ENCODE data around the gene CYBB.
A peak's percentile ranks its signal among the peaks of the same experiment; 100 is the strongest.

Gene CYBB

DNA sequence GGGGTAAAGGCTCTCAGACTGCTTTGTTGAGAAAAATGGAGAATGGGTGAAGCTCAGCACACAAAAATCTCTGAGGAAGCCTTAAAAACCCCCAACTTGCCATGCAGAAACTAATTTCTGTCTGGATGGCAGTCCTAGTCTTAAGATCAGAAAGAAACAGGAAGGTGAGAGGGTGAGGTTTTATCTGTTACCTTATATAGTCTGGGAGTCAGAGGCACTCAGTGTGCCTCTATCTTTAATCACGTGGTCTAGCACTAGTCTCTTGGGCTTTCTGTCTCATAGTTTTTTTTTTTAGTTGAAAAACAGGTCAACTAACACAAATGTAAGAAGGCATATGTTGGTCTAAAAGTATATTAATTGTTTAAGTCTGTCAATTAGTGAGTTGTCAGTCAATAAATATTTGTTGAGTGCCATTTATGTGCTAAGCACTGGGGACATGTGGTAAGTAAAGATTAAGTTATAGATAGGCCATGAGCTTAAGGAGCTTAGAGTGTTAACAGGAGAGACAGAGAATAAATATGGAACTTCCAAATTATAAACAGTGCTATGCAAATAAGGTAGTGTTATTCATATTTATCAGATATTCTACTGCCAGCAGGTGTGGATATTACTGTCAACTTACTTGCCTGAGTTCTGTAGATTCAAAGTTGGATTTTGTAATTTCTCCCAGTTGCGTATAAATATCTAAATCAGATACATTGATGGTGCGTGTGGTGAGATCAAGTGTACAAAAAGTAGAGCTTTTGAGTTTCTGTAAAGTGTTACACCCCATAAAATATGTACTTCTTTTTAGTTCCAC is 7.0 kb downstream of the CYBB start:
- DNase-seq (ENCODE audit: low spot score): no peak

DNA sequence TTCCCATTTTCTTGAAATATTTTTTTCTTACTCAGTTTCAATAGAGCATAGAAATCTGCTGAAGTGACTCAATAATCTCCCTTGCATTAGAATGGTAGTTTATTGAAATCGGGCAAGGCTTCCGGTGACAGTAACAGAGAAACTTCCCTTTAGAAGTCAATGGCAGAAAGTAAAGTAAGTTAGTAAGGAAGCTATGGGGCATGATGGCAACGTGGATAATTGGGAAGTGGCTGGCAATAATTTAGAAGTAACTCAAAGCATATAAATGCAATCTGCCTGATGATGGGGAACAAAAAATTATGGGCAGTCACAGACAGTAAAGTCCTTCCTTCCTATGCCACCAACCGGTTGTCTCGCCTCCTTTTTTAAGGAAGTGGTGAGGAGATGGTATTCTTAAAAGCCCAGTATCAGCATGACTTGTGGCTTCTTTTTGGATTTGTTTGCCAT is 7.6 kb downstream of the CYBB start:
- no peak for DNase-seq (ENCODE audit: low spot score)

- no peak for DNase-seq (ENCODE audit: low spot score)
Observed at GRCh38 chrX:37796310-37796709, 16.5 kb downstream of the CYBB start.

DNA sequence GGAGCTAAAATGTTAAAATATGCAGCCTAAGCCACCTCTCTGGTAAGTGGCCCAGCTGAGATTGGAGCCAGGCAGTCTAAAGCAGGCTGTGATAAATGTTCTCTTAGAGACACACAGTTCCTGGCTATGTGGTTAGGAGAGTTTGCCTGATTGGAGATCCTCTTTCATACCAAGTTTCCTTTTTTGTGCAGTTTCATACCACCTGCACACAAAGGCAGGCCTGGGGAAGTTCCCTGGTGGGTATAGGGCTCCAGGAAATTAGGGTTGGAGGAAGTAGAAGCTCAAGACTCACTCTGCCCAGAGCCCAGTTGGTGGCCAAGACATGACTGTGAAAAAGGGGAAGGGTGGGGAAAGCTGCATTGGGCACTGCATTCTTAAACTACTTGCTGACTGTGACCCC is 16.9 kb downstream of the CYBB start:
- DNase-seq (ENCODE audit: low spot score): no peak

GRCh38 chrX:37799936-37800335 is 20.1 kb downstream of the CYBB start:
- DNase-seq (ENCODE audit: low spot score): no peak

- DNase-seq (ENCODE audit: low spot score): no peak
Observed at GRCh38 chrX:37800717-37801116, 20.9 kb downstream of the CYBB start.

DNA sequence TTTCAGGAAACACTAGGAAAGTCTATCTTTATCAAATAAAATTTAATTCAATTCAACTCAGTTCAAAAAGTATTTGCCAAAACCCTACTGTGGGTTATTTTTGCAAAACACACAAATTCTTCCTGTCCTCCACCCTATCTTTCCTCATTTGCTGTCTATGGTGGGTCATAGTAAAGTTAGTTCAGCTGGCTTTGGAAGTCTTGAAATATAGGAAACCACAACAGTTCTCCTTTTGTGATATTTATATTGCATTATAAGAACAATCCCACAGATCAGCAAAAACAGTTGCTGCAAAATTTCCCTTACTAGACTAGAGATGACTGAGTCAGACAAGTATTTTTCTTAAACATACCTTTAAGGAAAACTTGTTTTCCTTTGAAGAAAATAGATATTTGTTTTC is 22.2 kb downstream of the CYBB start:
- DNase-seq (ENCODE audit: low spot score): no peak

DNA sequence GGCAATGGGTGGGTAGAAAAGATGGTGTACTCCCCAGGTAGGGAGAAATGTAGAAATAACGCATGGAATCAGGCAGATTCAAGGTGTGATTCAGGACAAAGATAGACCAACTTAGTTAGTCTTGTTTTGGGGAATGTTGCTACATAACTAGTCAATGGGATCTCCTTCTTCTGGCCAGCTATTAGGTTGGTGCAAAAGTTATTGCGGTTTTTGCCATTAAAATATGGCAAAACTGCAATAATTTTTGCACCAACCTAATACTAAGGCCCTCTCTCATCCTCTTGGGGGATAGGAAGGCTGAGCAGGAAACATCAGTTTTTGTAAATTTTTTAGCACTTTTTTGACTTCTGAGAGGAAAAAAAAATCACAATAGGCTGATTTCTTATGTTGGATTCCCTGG is 23.2 kb downstream of the CYBB start:
- no peak for DNase-seq (ENCODE audit: low spot score)

- no peak for DNase-seq (ENCODE audit: low spot score)
Observed at GRCh38 chrX:37809970-37810369, 30.1 kb downstream of the CYBB start.

GRCh38 chrX:37812110-37812509 is 32.3 kb downstream of the CYBB start:
- DNase-seq (ENCODE audit: low spot score): no peak

DNA sequence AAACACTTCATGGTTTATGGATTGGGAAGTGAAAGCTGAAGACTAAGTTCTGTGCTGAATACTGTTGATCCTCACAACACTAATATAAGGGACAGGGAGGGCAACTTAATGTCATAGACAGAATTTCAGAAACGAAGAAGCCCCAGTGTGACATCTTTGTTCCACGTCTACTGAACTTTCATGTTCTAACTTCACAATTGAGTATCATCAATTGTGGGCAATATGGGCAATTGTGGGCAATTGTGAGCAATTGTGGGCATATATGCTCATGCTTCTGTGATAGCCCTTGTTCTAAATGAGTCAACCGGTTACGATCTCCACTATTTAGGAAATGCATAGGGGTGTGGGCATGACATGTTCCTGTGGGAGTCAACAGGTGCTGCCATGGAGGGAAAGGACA is 33.7 kb downstream of the CYBB start:
- DNase-seq (ENCODE audit: low spot score): no peak

- no peak for DNase-seq (ENCODE audit: low spot score)
Observed at GRCh38 chrX:37815366-37815765, 35.5 kb downstream of the CYBB start.

DNA sequence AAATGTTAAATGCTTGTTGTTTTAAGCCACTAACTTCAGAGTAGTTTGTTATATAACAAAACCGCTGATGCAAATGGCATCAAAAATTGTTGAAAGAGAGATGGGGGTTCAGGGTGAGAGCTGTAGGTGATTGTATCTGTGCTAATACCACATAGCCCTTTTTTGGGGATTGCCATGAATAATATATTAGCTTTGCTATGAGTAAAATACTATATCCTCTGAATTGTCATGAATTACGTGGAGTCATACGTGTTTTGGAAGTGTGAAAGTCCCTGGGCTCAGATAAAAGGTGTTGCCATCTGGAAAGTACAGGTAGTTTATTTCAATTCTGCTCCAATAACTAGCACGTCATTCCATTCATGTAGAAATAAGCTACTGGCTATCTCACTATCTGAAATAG is 36.9 kb downstream of the CYBB start:
- DNase-seq (ENCODE audit: low spot score): no peak

DNA sequence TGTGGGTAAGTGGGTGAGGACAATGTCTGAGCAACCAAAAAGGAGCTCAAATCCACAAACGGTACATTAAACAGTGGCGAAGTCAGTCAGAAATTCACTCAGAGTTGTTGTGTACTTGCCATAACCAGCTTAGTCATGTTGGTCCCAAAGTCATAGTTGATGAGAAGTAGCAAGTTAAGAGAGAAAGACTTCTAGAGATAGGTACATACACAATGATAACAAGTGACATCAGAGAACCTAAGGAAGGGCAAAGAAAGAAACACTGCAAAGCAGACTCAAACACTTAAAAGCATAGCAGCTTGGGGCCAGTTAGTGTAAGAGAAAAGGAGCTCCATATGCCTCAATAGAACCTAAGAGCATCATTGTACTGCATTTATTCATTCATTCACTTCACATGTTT is 37.3 kb downstream of the CYBB start:
- no peak for DNase-seq (ENCODE audit: low spot score)

GRCh38 chrX:37817579-37817978 is 37.7 kb downstream of the CYBB start:
- DNase-seq (ENCODE audit: low spot score): no peak

DNA sequence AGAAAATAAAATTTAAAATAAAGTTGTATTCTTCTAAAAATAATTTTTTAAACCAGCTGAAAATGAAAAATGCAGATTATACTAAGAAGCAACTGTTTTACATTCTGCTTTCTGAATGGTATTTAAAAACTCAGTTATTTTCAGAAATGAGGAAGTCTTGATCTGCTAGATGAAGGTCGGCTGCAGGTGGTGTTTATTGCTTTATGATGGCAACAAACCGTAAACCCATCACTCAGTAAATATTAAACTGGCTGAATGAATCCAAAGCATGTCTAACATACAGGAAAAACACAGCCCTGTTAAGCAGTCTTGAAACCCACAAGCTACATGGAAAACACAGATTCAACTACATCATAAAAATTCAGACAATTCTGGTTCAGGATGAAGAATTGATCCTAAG is 38.2 kb downstream of the CYBB start:
- no peak for DNase-seq (ENCODE audit: low spot score)

GRCh38 chrX:37820646-37821045 is 40.8 kb downstream of the CYBB start:
- DNase-seq (ENCODE audit: low spot score): no peak

GRCh38 chrX:37824491-37825214 is 44.8 kb downstream of the CYBB start:
- DNase-seq (ENCODE audit: low spot score): no peak

DNA sequence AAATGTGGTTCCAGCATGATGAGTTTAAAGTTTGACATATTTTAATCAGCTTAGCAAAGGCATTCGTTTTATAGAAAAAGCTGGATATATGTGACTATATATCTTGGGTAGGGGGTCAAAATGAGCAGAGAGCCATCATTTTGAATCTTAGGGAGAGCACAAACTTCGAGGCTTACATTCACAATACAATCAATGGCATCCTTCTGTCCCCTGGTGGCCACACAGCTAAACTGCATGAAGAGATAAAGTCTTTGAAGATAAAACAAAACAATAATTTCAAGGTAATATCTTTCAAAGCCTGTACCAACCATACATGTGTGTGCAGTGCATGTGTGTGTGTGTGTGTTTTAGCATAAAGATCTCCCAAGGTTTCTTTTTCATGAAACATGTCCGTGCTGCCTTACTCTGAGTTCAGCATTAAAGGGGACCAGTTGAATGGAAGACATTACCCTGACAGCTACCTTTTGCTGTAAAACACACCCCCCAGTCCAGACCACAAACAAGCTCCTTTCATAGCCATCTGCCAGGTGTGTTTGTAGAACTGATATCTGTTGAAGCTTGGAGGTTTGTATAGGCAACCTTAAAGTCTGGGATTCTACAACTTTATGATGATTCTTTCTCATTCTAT is 45.5 kb downstream of the CYBB start:
- peak; percentile 52 for DNase-seq (ENCODE audit: low spot score)

GRCh38 chrX:37829721-37830120 is 49.9 kb downstream of the CYBB start:
- no peak for DNase-seq (ENCODE audit: low spot score)

GRCh38 chrX:37830371-37830770 is 50.5 kb downstream of the CYBB start:
- no peak for DNase-seq (ENCODE audit: low spot score)

DNA sequence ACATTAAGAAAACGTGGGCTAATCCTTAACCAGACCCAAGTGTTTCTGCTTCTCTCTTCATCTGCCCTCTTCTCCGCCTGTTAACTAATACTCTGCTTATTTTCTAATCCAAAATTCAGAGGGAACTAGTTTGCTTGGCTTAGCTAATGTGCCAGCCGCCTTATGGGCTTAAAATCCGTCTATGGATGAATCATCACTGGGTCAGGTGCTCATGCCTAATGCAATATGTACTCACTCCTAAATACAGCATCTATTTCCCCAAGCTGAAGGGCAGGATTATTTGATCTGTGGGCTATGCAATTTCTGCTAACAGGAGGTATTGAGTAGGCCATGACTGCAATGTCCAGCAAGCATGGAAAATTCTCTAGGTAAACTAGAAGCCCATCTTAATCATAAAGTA is 55.1 kb downstream of the CYBB start:
- DNase-seq (ENCODE audit: low spot score): no peak

- DNase-seq (ENCODE audit: low spot score): no peak
Observed at GRCh38 chrX:37840931-37841330, 61.1 kb downstream of the CYBB start.

Measured in CD4-positive, alpha-beta T cell treated with Interleukin-15 for 4 hours (primary cell).